OCI-LY1 (cell line): Measurements from ENCODE around the gene HAND2.

ENCODE experiments used
- H2AFZ ChIP-seq: fragments of 200-600 bp; sonication (generic), shearing (Covaris generic); 2 replicates; pipeline ENCODE4 v1.6.0; 2014; ENCODE audit warnings: antibody characterized with exemption, mild to moderate bottlenecking, low read length
- H3F3A ChIP-seq: fragments of 200-600 bp; sonication (generic), shearing (Covaris generic); 2 replicates; pipeline ENCODE4 v1.6.0; 2014; ENCODE audit warnings: mild to moderate bottlenecking, antibody characterized with exemption, low read length, moderate library complexity; ENCODE audit not compliant: insufficient read depth
- H3K27ac ChIP-seq: fragments of 200-600 bp; sonication (generic); 2 replicates; pipeline ENCODE4 v1.5.1; 2014; ENCODE audit warnings: low read length, mixed run types, mild to moderate bottlenecking, low read depth; ENCODE audit not compliant: poor library complexity, severe bottlenecking
- H3K27me3 ChIP-seq: fragments of 200-600 bp; sonication (generic); 2 replicates; pipeline ENCODE4 v1.6.0; 2014; ENCODE audit warnings: antibody characterized with exemption, mild to moderate bottlenecking, low read length, moderate library complexity; ENCODE audit not compliant: insufficient read depth
- H3K36me3 ChIP-seq: fragments of 200-600 bp; sonication (generic); 2 replicates; pipeline ENCODE4 v1.6.1; 2014; ENCODE audit warnings: mild to moderate bottlenecking, antibody characterized with exemption, low read length, moderate library complexity, mixed read lengths; ENCODE audit not compliant: insufficient read depth
- H3K4me1 ChIP-seq: fragments of 200-600 bp; sonication (generic); 2 replicates; pipeline ENCODE4 v1.5.1; 2014; ENCODE audit warnings: mild to moderate bottlenecking, low read length, moderate library complexity; ENCODE audit not compliant: insufficient read depth, severe bottlenecking
- H3K4me2 ChIP-seq: fragments of 200-600 bp; sonication (generic), shearing (Covaris generic); 2 replicates; pipeline ENCODE4 v1.6.1; 2014; ENCODE audit warnings: low read length
- H3K4me3 ChIP-seq: fragments of 200-600 bp; sonication (generic); 2 replicates; pipeline ENCODE4 v1.5.1; 2014; ENCODE audit warnings: low read length, low read depth, mild to moderate bottlenecking, mixed read lengths; ENCODE audit not compliant: poor library complexity, severe bottlenecking
- H3K79me2 ChIP-seq: fragments of 200-600 bp; shearing (Covaris generic); 2 replicates; pipeline ENCODE4 v1.6.1; 2016; ENCODE audit warnings: mixed run types, low read length, mixed read lengths; ENCODE audit not compliant: insufficient read depth
- H3K9ac ChIP-seq: fragments of 200-600 bp; sonication (generic), shearing (Covaris generic); 2 replicates; pipeline ENCODE4 v1.6.1; 2014; ENCODE audit warnings: mild to moderate bottlenecking, low read length, mixed read lengths
- H3K9me2 ChIP-seq: fragments of 200-600 bp; sonication (generic), shearing (Covaris generic); 2 replicates; pipeline ENCODE4 v1.6.1; 2014; ENCODE audit warnings: low read depth, mild to moderate bottlenecking, low read length, mixed read lengths
- H3K9me3 ChIP-seq: fragments of 200-600 bp; shearing (Covaris generic); 2 replicates; pipeline ENCODE4 v1.6.1; 2014; ENCODE audit warnings: low read length, mixed read lengths
- H4K20me1 ChIP-seq: fragments of 200-600 bp; sonication (generic), shearing (Covaris generic); 2 replicates; pipeline ENCODE4 v1.6.0; 2016; ENCODE audit warnings: mild to moderate bottlenecking, low read length; ENCODE audit not compliant: insufficient read depth
- EZH2 ChIP-seq: fragments of 200-600 bp; sonication (generic), shearing (Covaris generic); IDR thresholded peaks from 2 replicates; pipeline ENCODE4 v1.8.0; 2017; ENCODE audit warnings: borderline replicate concordance, mixed run types, mild to moderate bottlenecking, antibody characterized with exemption, low read length, moderate library complexity, mixed read lengths
- TF ChIP-seq, protein P1 (sequence below): fragments of 200-600 bp; sonication (generic), shearing (Covaris generic); IDR thresholded peaks from 2 replicates; pipeline ENCODE4 v1.5.1; 2017; ENCODE audit warnings: mild to moderate bottlenecking, antibody characterized with exemption, low read length, moderate library complexity, mixed read lengths

HAND2 gene

DNA sequence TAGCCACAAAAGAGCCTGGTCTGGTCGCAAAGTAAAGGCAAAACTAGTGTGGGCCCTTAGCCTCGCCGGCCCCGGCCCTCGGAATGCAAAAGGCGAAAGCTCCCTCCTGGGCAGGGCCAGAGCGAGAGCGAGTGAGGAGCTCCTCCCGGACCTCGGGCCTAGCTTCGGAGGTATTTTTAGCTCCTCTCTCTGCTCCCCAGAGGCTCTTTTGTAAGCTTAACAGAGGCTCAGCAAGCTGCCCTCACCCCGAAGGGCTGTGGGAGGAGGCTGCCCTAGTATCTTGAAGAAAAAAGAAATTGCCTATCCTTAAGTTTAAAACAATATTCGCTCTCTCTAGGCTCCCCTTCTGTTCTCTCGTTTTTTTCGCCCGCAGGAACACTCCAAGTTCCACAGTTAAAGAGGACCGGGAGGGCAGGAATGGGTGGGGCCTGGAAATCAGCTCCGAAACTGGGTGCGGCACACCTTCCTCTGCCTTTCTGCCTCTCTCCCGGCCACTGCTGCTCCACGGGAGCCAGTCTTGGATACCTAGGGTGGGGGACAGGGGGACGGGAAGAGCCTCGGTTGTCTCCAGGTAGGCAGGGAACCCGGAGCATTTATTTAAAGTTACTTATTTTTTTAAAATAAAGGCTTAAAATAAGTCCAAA lies 12.1 kb downstream of the HAND2 start:
- Histone ChIP-seq H3K36me3 (no peaks in the 10 kb centered on the region), H3K79me2 (no peaks in the 10 kb centered on the region), H4K20me1 (no peaks in the 10 kb centered on the region), H3K4me3 (no peak overlapping the region), H3K4me2 (no peak overlapping the region), H3K9me2 (no peaks in the 10 kb centered on the region), H2AFZ (no peak overlapping the region), H3K4me1 (no peaks in the 10 kb centered on the region), H3K27me3 (no peaks in the 10 kb centered on the region), H3F3A (no peaks in the 10 kb centered on the region), H3K27ac (no peak overlapping the region), H3K9me3 (no peaks in the 10 kb centered on the region), H3K9ac (no peak overlapping the region)
- no peak for TF ChIP-seq EZH2
- TF ChIP-seq, protein P1, sequence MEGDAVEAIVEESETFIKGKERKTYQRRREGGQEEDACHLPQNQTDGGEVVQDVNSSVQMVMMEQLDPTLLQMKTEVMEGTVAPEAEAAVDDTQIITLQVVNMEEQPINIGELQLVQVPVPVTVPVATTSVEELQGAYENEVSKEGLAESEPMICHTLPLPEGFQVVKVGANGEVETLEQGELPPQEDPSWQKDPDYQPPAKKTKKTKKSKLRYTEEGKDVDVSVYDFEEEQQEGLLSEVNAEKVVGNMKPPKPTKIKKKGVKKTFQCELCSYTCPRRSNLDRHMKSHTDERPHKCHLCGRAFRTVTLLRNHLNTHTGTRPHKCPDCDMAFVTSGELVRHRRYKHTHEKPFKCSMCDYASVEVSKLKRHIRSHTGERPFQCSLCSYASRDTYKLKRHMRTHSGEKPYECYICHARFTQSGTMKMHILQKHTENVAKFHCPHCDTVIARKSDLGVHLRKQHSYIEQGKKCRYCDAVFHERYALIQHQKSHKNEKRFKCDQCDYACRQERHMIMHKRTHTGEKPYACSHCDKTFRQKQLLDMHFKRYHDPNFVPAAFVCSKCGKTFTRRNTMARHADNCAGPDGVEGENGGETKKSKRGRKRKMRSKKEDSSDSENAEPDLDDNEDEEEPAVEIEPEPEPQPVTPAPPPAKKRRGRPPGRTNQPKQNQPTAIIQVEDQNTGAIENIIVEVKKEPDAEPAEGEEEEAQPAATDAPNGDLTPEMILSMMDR: no peak

DNA sequence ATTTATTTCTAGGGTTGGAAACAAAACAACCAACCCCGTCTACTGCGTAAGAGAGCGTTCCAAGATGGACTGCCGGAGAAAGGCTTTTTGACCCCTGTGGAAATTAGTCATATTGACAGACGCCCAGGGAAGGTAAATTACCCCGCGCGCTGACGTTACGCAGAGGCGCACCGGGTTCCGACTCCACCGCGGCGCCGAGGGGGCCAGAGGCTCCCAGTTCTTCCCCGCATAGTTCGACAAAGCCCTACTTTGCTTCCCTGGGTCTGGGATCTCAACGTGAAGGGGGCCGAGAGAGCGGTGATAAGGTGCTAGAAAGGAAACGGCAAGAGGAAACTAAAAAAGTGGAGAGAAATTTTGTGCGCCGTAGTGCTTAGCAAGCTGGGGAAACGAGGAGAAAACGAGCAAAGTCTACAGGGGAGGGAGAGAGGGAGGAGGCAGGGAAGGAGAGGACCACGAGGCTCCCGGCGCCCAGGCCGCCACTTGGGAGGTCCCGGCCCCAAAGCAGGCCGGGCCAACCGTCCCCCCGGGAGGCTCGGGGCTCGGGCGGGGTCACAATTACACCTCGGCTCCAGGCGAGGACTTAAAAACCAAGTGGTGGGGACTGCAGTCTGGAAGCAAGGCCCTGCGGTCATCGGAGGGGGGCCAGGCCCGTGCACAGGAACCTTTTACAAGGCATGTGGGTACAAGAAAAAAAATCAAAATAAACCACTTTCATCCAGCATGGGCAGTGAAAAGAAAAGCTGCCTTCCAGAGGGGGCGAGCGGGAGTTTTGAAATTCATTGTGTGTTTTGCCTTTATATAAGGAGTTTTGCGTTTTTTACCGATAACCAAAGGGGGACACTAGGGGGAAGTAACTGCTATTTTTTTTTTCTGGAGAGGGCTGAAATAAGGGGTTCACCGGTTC lies 13.2 kb downstream of the HAND2 start:
- H3K27me3 ChIP-seq: no peaks in the 10 kb centered on the region
- no peaks in the 10 kb centered on the region for H4K20me1 ChIP-seq
- H3F3A ChIP-seq: no peaks in the 10 kb centered on the region
- no peaks in the 10 kb centered on the region for H3K79me2 ChIP-seq
- no peak overlapping the region for H3K9ac ChIP-seq
- no peaks in the 10 kb centered on the region for H3K9me2 ChIP-seq
- no peaks in the 10 kb centered on the region for H3K36me3 ChIP-seq
- TF ChIP-seq, protein P1: no peak
- TF ChIP-seq EZH2: no peak
- no peak overlapping the region for H2AFZ ChIP-seq
- no peak overlapping the region for H3K4me2 ChIP-seq
- no peaks in the 10 kb centered on the region for H3K9me3 ChIP-seq
- H3K4me3 ChIP-seq: no peak overlapping the region
- no peak overlapping the region for H3K27ac ChIP-seq
- H3K4me1 ChIP-seq: no peaks in the 10 kb centered on the region

DNA sequence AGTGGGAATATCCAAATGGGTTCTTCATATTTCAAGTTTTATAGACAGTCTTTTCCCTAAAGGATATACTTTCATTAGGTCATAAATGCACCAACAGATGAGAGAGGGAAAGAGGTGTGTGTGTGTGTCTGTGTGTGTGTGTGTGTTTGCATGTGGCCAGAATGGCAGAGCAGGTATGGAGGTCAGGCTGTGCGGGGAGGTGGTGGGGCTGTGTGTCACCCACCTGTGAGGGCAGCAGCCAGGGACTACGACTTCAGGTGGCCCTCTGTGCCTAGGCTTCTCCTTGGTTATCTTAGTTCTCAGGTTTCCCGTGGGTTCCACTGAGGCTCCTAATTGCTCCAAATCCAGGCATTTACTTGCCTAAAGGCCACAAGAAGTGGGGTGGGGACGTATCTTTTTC lies 14.6 kb downstream of the HAND2 start:
- no peaks in the 10 kb centered on the region for H3K9me2 ChIP-seq
- H3K4me3 ChIP-seq: no peak overlapping the region
- H3K36me3 ChIP-seq: no peaks in the 10 kb centered on the region
- no peak overlapping the region for H2AFZ ChIP-seq
- H3K9ac ChIP-seq: no peak overlapping the region
- no peak overlapping the region for H3K27ac ChIP-seq
- no peaks in the 10 kb centered on the region for H3K27me3 ChIP-seq
- H4K20me1 ChIP-seq: no peaks in the 10 kb centered on the region
- no peak overlapping the region for H3K4me2 ChIP-seq
- H3K79me2 ChIP-seq: no peaks in the 10 kb centered on the region
- no peaks in the 10 kb centered on the region for H3K9me3 ChIP-seq
- TF ChIP-seq, protein P1: no peak
- no peak for TF ChIP-seq EZH2
- H3K4me1 ChIP-seq: no peaks in the 10 kb centered on the region
- H3F3A ChIP-seq: no peaks in the 10 kb centered on the region
